Mononuclear cell (primary cell): ENCODE data around the gene RPL39L. TPM values are rescaled to one million over a fixed set of nuclear protein-coding genes. Genes with fewer than 3 reads are reported as not detected.

ENCODE experiments used
- H3K27me3 ChIP-seq: 2 replicates; pipeline ENCODE4 v1.6.0; 2011; ENCODE audit warnings: low read length, control low read depth; ENCODE audit not compliant: insufficient read depth
- H3K4me1 ChIP-seq: 2 replicates; pipeline ENCODE4 v1.5.1; 2011; ENCODE audit warnings: mild to moderate bottlenecking, low read length, control low read depth; ENCODE audit not compliant: insufficient read depth
- H3K4me3 ChIP-seq: 2 replicates; pipeline ENCODE4 v1.5.1; 2011; ENCODE audit warnings: mild to moderate bottlenecking, low read length, moderate library complexity
- H3K9me3 ChIP-seq: 2 replicates; pipeline ENCODE4 v1.5.1; 2011; ENCODE audit warnings: low read depth, mild to moderate bottlenecking, control low read depth, low read length
- total RNA-seq: library from RNA; depleted of rRNA; stranded (reverse); fragments of >200 nt; gene quantifications from one replicate; pipeline ENCODE4 v1.2.3, GENCODE V29; 2012

RPL39L gene
- total RNA-seq, 1 donor, result 0.52 TPM

DNA sequence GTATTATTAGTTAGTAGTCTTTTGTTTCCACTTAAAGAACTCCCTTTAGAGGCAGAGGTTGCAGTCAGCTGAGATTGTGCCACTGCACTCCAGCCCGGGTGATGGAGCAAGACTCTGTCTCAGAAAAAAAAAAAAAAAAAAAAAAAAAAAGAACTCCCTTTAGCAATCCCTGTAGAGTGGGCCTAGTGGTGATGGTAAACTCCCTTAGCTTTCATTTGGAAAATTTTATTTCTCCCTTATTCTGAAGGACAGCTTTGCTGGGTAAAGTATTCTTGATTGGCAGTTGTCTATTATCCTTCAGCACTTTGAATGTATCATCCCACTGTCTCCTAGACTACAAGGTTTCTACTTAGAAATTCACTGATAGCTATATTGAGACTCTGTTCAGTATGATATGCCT lies 46.0 kb downstream of the RPL39L start:
- Histone ChIP-seq H3K27me3 (no peaks in the 10 kb centered on the region), H3K4me1 (no peaks in the 10 kb centered on the region), H3K4me3 (no peak overlapping the region), H3K9me3 (peaks cover 18% of the 10 kb centered on the region)

DNA sequence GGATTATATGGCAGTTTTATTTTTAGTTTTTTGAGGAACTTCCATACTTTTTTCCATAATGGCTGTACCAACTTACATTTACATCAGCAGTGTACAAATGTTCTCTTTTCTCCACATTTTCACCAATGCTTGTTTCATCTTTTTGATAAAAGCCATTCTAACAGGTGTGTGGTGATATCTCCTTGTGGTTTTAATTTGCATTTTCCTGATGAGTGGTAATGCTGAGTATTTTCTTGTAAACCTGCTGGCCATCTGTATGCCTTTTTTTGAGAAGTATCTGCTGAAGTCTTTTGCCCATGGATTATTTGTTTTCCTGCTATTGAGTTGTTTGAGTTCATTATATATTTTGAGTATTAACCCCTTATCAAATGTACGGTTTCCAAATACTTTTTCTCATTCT lies 50.6 kb downstream of the RPL39L start:
- Histone ChIP-seq H3K27me3 (no peaks in the 10 kb centered on the region), H3K4me3 (no peak overlapping the region), H3K9me3 (peaks cover 31% of the 10 kb centered on the region), H3K4me1 (peaks cover 4% of the 10 kb centered on the region)

DNA sequence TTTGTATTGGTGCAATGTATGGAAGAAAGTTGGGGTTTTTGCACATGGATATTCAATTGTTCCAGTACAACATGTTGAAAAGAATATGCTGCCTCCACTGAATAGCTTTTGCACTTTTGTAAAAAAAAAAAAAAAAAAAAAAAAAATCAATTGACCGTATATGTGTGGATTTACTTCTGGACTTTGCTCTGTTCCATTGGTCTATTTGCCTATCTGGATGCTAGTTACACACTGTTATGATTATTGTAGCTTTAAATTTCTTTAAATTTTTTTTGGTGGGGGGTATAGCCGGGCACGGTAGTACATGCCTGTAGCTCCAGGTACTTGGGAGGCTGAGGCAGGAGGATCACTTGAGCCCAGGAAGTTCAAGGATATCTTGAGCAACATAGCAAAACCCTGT lies 52.5 kb downstream of the RPL39L start:
- H3K27me3 ChIP-seq, result no peaks in the 10 kb centered on the region
- no peak overlapping the region for H3K4me3 ChIP-seq
- peaks cover 10% of the 10 kb centered on the region for H3K4me1 ChIP-seq
- H3K9me3 ChIP-seq, result peaks cover 25% of the 10 kb centered on the region

DNA sequence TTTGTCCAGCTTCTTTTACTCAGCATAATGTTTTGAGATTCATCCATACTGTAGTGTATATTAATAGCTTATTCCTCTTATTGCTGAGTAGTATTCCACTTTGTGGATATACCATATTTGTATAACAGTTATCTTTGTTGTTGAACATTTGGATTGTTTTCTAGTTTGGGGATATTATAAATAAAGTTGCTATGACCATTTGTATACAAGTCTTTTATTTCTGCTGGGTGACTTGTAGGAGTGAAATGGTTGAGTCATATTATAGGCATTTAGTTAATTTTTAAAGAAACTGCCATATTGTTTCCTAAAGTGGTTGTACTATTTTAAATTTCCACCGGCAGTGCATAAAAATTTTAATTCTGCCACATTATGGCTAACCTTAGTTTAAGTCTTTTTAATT lies 53.4 kb downstream of the RPL39L start:
- peaks cover 25% of the 10 kb centered on the region for H3K9me3 ChIP-seq
- H3K4me1 ChIP-seq, result peaks cover 10% of the 10 kb centered on the region
- no peak overlapping the region for H3K4me3 ChIP-seq
- H3K27me3 ChIP-seq, result no peaks in the 10 kb centered on the region

GRCh38 chr3:187085021-187085666 lies 54.2 kb downstream of the RPL39L start:
- peaks cover 25% of the 10 kb centered on the region for H3K9me3 ChIP-seq
- H3K4me1 ChIP-seq, result peaks cover 10% of the 10 kb centered on the region
- no peak overlapping the region for H3K4me3 ChIP-seq
- H3K27me3 ChIP-seq, result no peaks in the 10 kb centered on the region

DNA sequence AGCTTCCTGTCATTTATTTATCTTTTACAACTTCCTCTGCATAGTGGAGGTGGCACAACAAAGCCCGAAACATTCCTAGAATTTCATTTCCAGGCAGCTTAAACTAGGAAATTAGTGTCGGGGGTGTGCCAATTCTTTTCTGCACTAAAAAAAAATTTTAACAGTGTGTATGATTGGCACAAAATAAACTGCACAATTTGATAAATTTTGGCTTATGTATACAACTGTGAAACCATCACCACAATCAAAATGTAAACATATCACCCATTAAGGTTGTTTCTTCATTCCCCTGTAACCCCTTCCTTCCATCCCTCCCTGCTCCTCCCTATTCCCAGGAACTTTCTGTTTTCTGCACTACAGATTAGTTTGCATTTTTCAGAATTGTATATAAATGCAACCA lies 54.7 kb downstream of the RPL39L start:
- Histone ChIP-seq H3K9me3 (peaks cover 25% of the 10 kb centered on the region), H3K27me3 (no peaks in the 10 kb centered on the region), H3K4me3 (no peak overlapping the region), H3K4me1 (peaks cover 10% of the 10 kb centered on the region)

GRCh38 chr3:187084126-187084525 lies 55.2 kb downstream of the RPL39L start:
- Histone ChIP-seq H3K4me3 (no peak overlapping the region), H3K4me1 (peaks cover 10% of the 10 kb centered on the region), H3K9me3 (peaks cover 22% of the 10 kb centered on the region), H3K27me3 (no peaks in the 10 kb centered on the region)

DNA sequence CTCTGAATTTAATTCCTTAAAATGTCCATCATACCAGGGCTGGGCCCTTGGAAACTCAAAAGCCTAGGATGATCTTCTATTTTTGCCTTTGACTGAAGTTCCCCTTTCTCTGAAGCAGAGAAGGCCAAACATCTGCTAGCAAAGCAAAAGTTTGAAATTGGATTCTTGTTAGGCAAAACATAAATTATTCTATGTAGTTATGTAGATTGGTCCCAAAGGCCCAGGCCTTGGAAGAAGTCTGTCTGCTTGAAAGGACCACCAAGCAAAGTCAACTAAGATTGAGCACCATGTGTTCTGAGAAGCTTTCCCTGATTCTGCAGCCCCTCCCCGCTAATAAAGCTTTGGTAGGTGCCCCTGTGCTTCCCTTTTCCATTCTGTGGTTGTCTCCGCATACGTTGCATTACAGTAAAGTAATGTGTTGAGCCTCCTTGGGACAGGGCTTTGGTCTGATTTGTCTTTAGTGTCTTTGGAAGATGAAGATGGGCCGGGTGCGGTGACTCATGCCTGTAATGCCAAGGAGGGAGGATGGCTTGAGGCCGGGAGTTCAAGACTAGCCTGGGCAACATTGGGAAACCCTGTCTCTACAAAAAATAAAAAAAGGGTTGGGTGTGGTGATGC lies 56.4 kb downstream of the RPL39L start:
- H3K27me3 ChIP-seq, result no peaks in the 10 kb centered on the region
- H3K9me3 ChIP-seq, result peaks cover 11% of the 10 kb centered on the region
- H3K4me3 ChIP-seq, result no peak overlapping the region
- H3K4me1 ChIP-seq, result peaks cover 10% of the 10 kb centered on the region

DNA sequence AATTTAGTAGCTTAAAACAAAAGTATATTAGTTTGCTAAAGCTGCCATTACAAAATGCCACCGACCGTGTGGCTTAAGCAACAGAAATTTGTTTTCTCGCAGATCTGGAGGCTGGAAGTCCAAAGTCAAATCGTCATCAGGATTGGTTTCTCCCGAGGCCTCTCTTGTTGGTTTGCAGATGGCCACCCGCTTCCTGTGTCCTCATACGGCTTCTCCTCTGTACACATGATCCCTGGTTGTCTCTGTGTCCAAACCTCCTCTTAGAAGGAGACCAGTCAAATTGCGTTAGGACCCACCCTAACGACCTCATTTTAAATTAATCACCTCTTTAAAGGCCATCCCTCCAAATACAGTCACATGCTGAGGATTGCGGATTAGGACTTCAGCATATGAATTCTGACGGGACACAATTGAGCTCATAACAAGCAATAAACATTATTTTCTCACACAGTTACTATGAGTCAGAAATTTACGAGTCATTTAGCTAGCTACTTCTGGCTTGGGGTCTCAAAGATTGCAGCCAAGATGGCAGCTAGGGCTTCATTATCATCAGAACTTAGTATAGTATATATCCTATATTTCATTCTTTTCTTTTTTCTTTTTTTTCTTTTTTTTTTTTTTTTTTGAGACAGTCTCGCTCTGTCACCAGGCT lies 58.4 kb downstream of the RPL39L start:
- H3K4me3 ChIP-seq, result no peak overlapping the region
- no peaks in the 10 kb centered on the region for H3K9me3 ChIP-seq
- no peaks in the 10 kb centered on the region for H3K27me3 ChIP-seq
- H3K4me1 ChIP-seq, result peaks cover 10% of the 10 kb centered on the region

DNA sequence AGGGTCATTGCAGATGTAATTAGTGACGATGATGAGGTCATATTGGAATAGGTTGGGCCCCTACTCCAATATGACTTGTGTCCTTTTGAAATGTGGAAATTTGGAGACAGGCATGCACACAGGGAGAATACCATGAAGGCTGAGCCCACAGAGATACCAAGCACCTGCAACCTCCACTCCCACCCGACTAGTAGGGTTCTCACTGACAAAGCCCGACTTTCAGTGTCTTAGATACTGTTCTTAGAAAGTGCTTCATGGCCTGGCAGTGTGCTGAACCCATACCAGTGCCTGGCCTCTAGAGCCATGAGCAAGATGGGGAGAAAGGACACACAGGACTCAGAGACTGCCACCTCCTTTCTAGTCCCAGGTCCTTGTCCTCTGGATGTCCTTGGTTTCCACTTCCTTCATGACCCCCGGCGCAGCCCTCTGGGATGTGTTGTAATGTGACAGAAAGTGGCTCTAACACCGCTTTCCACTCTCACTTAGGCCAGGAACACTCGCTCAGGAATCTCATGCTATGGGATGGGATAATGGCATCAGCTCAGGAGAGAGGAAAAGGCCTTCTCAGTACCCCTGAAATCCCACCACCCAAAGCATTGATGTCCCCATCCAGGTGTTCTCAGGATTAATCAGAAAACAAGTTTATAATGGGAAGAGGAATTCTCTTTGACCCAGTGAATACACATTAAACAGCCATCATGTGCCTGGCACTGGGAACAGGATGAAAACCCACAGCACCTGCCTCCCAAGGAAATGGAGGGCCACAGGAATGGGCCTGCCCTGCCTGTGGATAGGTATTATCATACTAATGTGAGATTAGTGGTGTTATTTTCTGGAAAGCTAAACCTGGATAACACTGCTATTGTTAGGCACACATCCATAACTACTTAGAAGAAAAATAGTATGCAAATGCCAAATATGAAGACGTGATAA lies 59.9 kb downstream of the RPL39L start:
- H3K9me3 ChIP-seq, result no peaks in the 10 kb centered on the region
- no peaks in the 10 kb centered on the region for H3K27me3 ChIP-seq
- no peak overlapping the region for H3K4me3 ChIP-seq
- H3K4me1 ChIP-seq, result peaks cover 7% of the 10 kb centered on the region

- Histone ChIP-seq H3K27me3 (no peaks in the 10 kb centered on the region), H3K4me1 (peaks cover 5% of the 10 kb centered on the region), H3K4me3 (no peak overlapping the region), H3K9me3 (no peaks in the 10 kb centered on the region)
Measured at GRCh38 chr3:187077537-187077936, 61.8 kb downstream of the RPL39L start.

GRCh38 chr3:187077085-187077484 lies 62.2 kb downstream of the RPL39L start:
- no peaks in the 10 kb centered on the region for H3K9me3 ChIP-seq
- H3K27me3 ChIP-seq, result no peaks in the 10 kb centered on the region
- H3K4me3 ChIP-seq, result no peak overlapping the region
- peaks cover 9% of the 10 kb centered on the region for H3K4me1 ChIP-seq

DNA sequence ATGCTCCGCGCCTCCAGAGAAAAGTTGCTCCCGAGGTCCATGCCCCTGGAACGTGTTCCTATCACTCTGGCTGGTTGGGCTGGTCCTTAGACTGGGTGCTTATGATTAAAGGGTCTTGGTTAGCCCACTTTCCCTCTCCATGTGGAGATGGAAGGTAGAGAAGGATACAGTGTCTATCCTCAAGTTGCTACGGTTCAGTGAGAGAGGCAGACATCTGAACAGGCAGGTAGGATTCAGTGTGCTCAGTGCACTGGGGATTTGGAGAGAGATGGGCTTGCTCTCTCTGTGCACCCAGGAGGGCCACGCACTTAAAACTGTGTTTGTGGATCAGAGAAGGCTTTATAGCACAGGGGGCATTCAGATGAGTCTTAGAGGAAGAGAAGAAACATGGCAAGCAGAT lies 63.0 kb downstream of the RPL39L start:
- Histone ChIP-seq H3K4me3 (no peak overlapping the region), H3K9me3 (no peaks in the 10 kb centered on the region), H3K4me1 (peaks cover 13% of the 10 kb centered on the region), H3K27me3 (no peaks in the 10 kb centered on the region)

DNA sequence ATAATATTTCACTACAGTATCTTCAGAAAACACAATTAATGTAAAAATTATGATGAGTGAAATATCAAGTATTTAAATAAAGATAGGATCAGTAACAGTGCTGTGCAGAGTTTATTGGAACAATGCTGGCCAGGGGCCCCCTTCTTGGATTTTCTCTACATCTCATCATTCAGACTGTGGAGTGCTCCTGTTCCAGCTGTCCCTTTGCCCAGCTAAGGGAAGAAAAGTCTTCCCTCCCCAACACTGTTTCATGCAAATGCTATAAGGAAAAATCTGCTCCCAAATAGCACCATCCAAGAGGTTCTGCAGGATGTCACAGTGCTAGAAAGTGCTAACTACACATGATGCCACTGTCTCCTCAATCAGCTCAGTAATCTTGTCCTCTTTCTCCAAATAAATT lies 64.5 kb downstream of the RPL39L start:
- Histone ChIP-seq H3K27me3 (no peaks in the 10 kb centered on the region), H3K4me1 (peaks cover 13% of the 10 kb centered on the region), H3K9me3 (no peaks in the 10 kb centered on the region), H3K4me3 (no peak overlapping the region)

DNA sequence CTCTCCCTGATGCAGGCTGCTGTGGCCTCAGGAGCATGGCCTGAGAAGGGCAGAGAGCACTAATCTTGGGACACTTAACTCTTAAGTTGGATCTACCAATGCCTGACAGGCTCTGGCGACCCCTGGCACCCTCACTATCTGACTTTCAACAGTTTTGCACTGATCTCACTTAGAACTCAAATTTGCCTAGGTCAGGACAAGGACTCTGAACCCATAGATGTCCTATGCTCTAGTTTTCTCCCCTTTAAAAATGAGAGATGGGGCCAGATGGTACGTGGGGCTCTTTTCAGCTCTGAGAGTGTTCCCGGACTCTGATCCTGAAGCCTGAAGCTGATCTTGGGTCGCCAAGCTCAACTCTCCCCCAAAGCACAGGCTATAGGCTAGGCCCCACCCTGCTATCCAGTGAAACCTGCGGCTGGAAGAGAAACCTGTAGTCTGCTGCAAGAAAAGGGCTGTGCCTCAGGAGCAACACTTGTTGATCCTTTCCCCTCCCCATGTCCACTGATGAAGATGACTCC lies 65.7 kb downstream of the RPL39L start:
- Histone ChIP-seq H3K9me3 (no peaks in the 10 kb centered on the region), H3K27me3 (no peaks in the 10 kb centered on the region), H3K4me1 (peaks cover 13% of the 10 kb centered on the region), H3K4me3 (no peak overlapping the region)
